Activated CD4-positive, alpha-beta T cell treated with anti-CD3 and anti-CD28 coated beads, Interleukin-2, amount 50 U/mL, for 24 hours (primary cell): ENCODE results near the gene ANP32B.

Experiments used
- DNase-seq, 2 donors: peaks; one replicate each; pipeline ENCODE4 v3.0.0-alpha.2; 2020; ENCODE audit warnings: low read depth in 1 of 2, low spot score in 1 of 2

Gene ANP32B

DNA sequence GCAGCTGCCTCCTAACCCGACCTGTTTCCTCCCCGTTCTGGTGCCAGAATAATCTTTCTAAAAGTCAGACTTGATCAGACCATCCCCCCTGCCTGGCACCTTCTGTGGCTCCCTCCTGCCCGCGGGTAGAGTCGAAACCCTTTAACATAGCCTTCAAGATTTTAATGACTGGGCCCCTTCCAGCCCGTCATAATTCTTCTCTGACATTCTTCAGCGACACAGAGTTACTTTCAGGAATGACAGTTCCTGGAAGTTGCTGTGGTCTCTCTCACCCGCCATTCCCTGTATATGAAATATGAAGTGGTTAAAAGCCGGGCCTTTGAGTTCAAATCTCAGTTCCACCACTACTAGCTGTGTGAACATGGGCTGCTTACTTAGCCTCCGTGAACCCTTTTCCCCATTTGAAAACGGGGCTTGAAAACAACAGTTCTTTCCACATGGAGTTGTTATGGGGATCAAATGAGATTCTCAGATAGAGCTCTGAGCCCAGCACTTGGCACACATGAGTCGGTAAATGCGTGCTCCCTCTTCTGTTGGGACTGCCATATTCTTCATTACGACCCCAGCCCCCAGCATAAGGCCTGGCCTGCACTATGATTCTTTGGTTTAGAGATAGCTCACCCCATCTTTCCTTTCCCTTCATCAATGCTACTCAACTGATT, 74.1 kb downstream of the ANP32B start:
- DNase-seq = peak in 1 of 2 donors; percentile 19

- DNase-seq = no peak
Measured at GRCh38 chr9:98062161-98062560, 79.0 kb downstream of the ANP32B start.

DNA sequence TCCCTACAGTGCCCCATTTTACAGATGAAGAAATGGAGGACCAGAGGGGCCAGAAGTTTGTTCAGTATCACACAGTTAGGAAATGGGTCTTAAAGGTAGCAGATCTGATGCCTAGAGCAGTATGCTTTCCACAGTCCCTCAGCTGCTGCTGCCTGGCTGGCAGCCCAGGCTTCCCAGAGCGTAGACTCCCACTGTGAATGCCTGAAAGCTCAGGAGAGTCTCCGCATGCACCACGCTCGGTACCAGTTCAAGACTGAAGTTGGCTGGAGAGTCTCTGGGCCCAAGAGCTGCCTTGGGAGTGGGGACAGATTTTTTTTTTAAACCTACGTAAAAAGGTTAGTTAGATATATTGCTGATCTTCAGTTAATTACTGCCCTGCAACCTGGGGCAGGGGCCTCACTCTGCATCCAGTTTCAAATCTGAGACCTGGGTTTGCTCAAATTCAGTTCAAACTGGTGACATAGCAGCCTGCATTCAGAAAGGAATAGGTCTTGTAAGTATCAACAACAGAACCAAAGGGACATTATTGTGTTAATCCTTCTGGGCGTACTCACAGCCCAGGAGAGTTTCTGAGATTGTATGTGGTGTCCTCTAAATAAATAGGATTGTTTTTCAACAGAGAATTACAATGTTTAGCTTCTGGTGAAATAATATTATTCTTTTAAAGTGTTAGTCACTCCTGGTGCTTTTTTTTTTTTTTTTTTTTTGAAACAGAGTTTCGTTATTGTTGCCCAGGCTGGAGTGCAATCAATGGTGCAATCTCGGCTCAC, 81.7 kb downstream of the ANP32B start:
- no peak for DNase-seq
